PC-3 (cell line): ENCODE results near the gene PMFBP1. TPM values are rescaled to one million over a fixed set of nuclear protein-coding genes. Genes with fewer than 3 reads are reported as not detected.

Experiments
- ATAC-seq: fragments of 200-7000 bp; cut with Tn5 transposase; 2 replicates; pipeline ENCODE4 v1.9.1; 2020; ENCODE audit warnings: mild to moderate bottlenecking, moderate library complexity
- BruUV-seq: library from RNA; stranded (reverse); fragments of 400-500 nt; replicated peaks from 2 replicates; lab custom pipeline; 2021; lab: Mats Ljungman, UMichigan
- CTCF ChIA-PET: fragments of 300-600 bp; sonication (Branson Sonifier 250); formaldehyde crosslinking; loops from one replicate; lab custom pipeline; 2022; ENCODE audit warnings: antibody characterized with exemption; lab: Charles Lee
- POLR2A ChIA-PET: fragments of 300-600 bp; sonication (Branson Sonifier 250); formaldehyde crosslinking; loops from one replicate; lab custom pipeline; 2022; ENCODE audit warnings: antibody characterized with exemption; ENCODE audit not compliant: unreplicated experiment; lab: Charles Lee
- DNase-seq: peaks from one replicate; pipeline ENCODE4 v3.0.0-alpha.2; 2015
- H2AFZ ChIP-seq: fragments of 300-600 bp; sonication (generic); 2 replicates; pipeline ENCODE4 v1.6.0; 2016; ENCODE audit warnings: antibody characterized with exemption, low read length
- H3F3A ChIP-seq: fragments of 300-600 bp; sonication (generic); one replicate; pipeline ENCODE4 v1.6.0; 2017; ENCODE audit warnings: antibody characterized with exemption, low read length, control low read depth, mild to moderate bottlenecking; ENCODE audit not compliant: unreplicated experiment
- H3K27ac ChIP-seq: fragments of 300-600 bp; sonication (generic); 2 replicates; pipeline ENCODE4 v1.5.1; 2016; ENCODE audit warnings: mild to moderate bottlenecking, low read length
- H3K27me3 ChIP-seq: fragments of 300-600 bp; sonication (generic); 2 replicates; pipeline ENCODE4 v1.6.1; 2016; ENCODE audit warnings: low read length, mixed read lengths
- H3K36me3 ChIP-seq: fragments of 300-600 bp; sonication (generic); 2 replicates; pipeline ENCODE4 v1.6.1; 2016; ENCODE audit warnings: low read depth, mixed run types, low read length, mixed read lengths
- H3K4me1 ChIP-seq: fragments of 300-600 bp; sonication (generic); 2 replicates; pipeline ENCODE4 v1.5.1; 2016; ENCODE audit warnings: low read length; ENCODE audit not compliant: insufficient read depth
- H3K4me2 ChIP-seq: fragments of 300-600 bp; sonication (generic); 2 replicates; pipeline ENCODE4 v1.6.0; 2016; ENCODE audit warnings: low read length
- H3K4me3 ChIP-seq: fragments of 300-600 bp; sonication (generic); 2 replicates; pipeline ENCODE4 v1.5.1; 2016; ENCODE audit warnings: mild to moderate bottlenecking, low read length, mixed read lengths
- H3K79me2 ChIP-seq: fragments of 300-600 bp; sonication (generic); 2 replicates; pipeline ENCODE4 v1.6.1; 2017; ENCODE audit warnings: low read length, mixed read lengths
- H3K9ac ChIP-seq: fragments of 300-600 bp; sonication (generic); 2 replicates; pipeline ENCODE4 v1.6.0; 2016; ENCODE audit warnings: mild to moderate bottlenecking, low read length
- H3K9me2 ChIP-seq: fragments of 300-600 bp; sonication (generic); replicated peaks from 2 replicates; pipeline ENCODE4 v1.6.1; 2016; ENCODE audit warnings: mixed run types, low read length, mixed read lengths
- H3K9me3 ChIP-seq: fragments of 300-600 bp; sonication (generic); 2 replicates; pipeline ENCODE4 v1.6.1; 2016; ENCODE audit warnings: low read length, mixed read lengths
- H4K20me1 ChIP-seq: fragments of 300-600 bp; sonication (generic); 2 replicates; pipeline ENCODE4 v1.6.1; 2016; ENCODE audit warnings: low read length, mixed read lengths
- CTCF ChIP-seq: fragments of 300-600 bp; sonication (generic); conservative IDR thresholded peaks from 2 replicates; pipeline ENCODE4 v1.5.1; 2017; ENCODE audit warnings: antibody characterized with exemption, low read depth, mild to moderate bottlenecking, low read length
- EZH2 ChIP-seq: fragments of 300-600 bp; sonication (generic); IDR thresholded peaks from one replicate; pipeline ENCODE4 v1.6.1; 2017; ENCODE audit warnings: antibody characterized with exemption, mild to moderate bottlenecking, low read length; ENCODE audit not compliant: unreplicated experiment
- EZH2phosphoT487 ChIP-seq: fragments of 300-600 bp; sonication (generic); IDR thresholded peaks from 2 replicates; pipeline ENCODE4 v1.6.1; 2018; ENCODE audit warnings: mild to moderate bottlenecking, antibody characterized with exemption, low read length, borderline replicate concordance
- intact Hi-C: fragments of 100-400 bp; cut with micrococcal nuclease; formaldehyde crosslinking; loops from 2 replicates; pipeline ENCODE4 v1.9.0; 2023
- total RNA-seq: library from RNA; depleted of rRNA; stranded (reverse); fragments of >200 nt; gene quantifications from 2 replicates; pipeline ENCODE4 v1.2.3, GENCODE V29; 2014

The PMFBP1 gene
- total RNA-seq, 1 experiment from 2014 or later: 1.2 TPM

GRCh38 chr16:72171236-72171635, 719 bp downstream of the PMFBP1 start:
- no peaks in the 10 kb centered on the region for H3K79me2 ChIP-seq
- no peaks in the 10 kb centered on the region for H4K20me1 ChIP-seq
- no peak overlapping the region for H3K4me3 ChIP-seq
- no peaks in the 10 kb centered on the region for H3K36me3 ChIP-seq
- intact Hi-C loops: no loop called here
- peaks cover 5% of the 10 kb centered on the region; the same call in 1 of the 2 replicates for H3K4me1 ChIP-seq
- H3K4me2 ChIP-seq: no peak overlapping the region
- no peaks in the 10 kb centered on the region for H3K9me2 ChIP-seq
- H3K27ac ChIP-seq: no peak overlapping the region
- CTCF ChIA-PET: no interaction called here
- no peaks in the 10 kb centered on the region for H3K9me3 ChIP-seq
- no peak overlapping the region for H2AFZ ChIP-seq
- H3F3A ChIP-seq: no peaks in the 10 kb centered on the region
- no TSS peak for BruUV-seq
- TF ChIP-seq EZH2 (no peak), EZH2phosphoT487 (no peak), CTCF (no peak)
- DNase-seq (no peak), ATAC-seq (no peak)
- H3K9ac ChIP-seq: no peak overlapping the region
- POLR2A ChIA-PET: no interaction called here
- no peaks in the 10 kb centered on the region for H3K27me3 ChIP-seq

- ChIA-PET CTCF (no interaction called here), POLR2A (no interaction called here)
- Histone ChIP-seq H3K4me3 (no peak overlapping the region), H3K79me2 (no peaks in the 10 kb centered on the region), H3K9me2 (no peaks in the 10 kb centered on the region), H2AFZ (no peak overlapping the region), H3F3A (no peaks in the 10 kb centered on the region), H3K36me3 (no peaks in the 10 kb centered on the region), H3K9me3 (no peaks in the 10 kb centered on the region), H3K27me3 (no peaks in the 10 kb centered on the region), H3K4me2 (no peak overlapping the region), H3K27ac (no peak overlapping the region), H4K20me1 (no peaks in the 10 kb centered on the region), H3K9ac (no peak overlapping the region), H3K4me1 (peaks cover 5% of the 10 kb centered on the region; the same call in 1 of the 2 replicates)
- intact Hi-C loops: no loop called here
- DNase-seq (no peak), ATAC-seq (no peak)
- BruUV-seq: no TSS peak
- no peak for TF ChIP-seq CTCF
- no peak for TF ChIP-seq EZH2phosphoT487
- TF ChIP-seq EZH2: no peak
Observed at GRCh38 chr16:72169708-72170107, 2.2 kb downstream of the PMFBP1 start.

GRCh38 chr16:72168365-72168764, 3.6 kb downstream of the PMFBP1 start:
- POLR2A ChIA-PET: no interaction called here
- CTCF ChIA-PET: no interaction called here

More at GRCh38 chr16:72168365-72168764, 3.6 kb downstream of the PMFBP1 start:
- Histone ChIP-seq H3K36me3 (no peaks in the 10 kb centered on the region), H3K4me3 (no peak overlapping the region), H3K27ac (no peak overlapping the region), H3F3A (no peaks in the 10 kb centered on the region), H3K79me2 (no peaks in the 10 kb centered on the region), H3K4me1 (peaks cover 5% of the 10 kb centered on the region; the same call in 1 of the 2 replicates), H4K20me1 (no peaks in the 10 kb centered on the region), H3K9me3 (no peaks in the 10 kb centered on the region), H3K27me3 (no peaks in the 10 kb centered on the region), H2AFZ (no peak overlapping the region), H3K9me2 (no peaks in the 10 kb centered on the region), H3K9ac (no peak overlapping the region), H3K4me2 (no peak overlapping the region)
- no peak for TF ChIP-seq CTCF
- TF ChIP-seq EZH2: no peak
- TF ChIP-seq EZH2phosphoT487: no peak
- DNase-seq (no peak), ATAC-seq (no peak)
- no TSS peak for BruUV-seq
- intact Hi-C loops: no loop called here
